Ovary (tissue), 9 donors: ENCODE results near the gene SLC35B4. TPM values are rescaled to one million over a fixed set of nuclear protein-coding genes. Genes with fewer than 3 reads are reported as not detected.

Experiments used
- DNase-seq, 5 donors: peaks; one replicate each; pipeline ENCODE4 v3.0.0-alpha.2; 2019 to 2020
- H3K27ac ChIP-seq, 2 donors: fragments of 200-600 bp; one replicate each; pipeline versions ENCODE4 v1.5.1 to v1.8.0; 2019 to 2022
- H3K27me3 ChIP-seq: fragments of 200-600 bp; one replicate; pipeline ENCODE4 v1.8.0; 2022
- H3K36me3 ChIP-seq: fragments of 200-600 bp; sonication (generic); one replicate; pipeline ENCODE4 v1.5.1; 2019
- H3K4me1 ChIP-seq: one replicate; pipeline ENCODE4 v1.8.1; 2013; ENCODE audit warnings: mild to moderate bottlenecking, moderate library complexity; ENCODE audit not compliant: insufficient read depth
- H3K4me3 ChIP-seq: fragments of 200-600 bp; sonication (generic); one replicate; pipeline ENCODE4 v1.5.1; 2017
- H3K9me3 ChIP-seq, 2 donors: fragments of 200-600 bp in 1 of 2; sonication (generic) in 1 of 2; one replicate each; pipeline versions ENCODE4 v1.5.1 to v1.8.1; 2013 to 2019; ENCODE audit warnings: mild to moderate bottlenecking in 1 of 2, moderate library complexity in 1 of 2
- CTCF ChIP-seq, 3 donors: fragments of 450-650 bp in 2 of 3; fragments of 200-600 bp in 1 of 3; IDR thresholded peaks; one replicate each; pipeline versions ENCODE4 v1.5.1 to v1.8.0; 2016 to 2022; ENCODE audit warnings: antibody characterized with exemption in 3 of 3, mild to moderate bottlenecking in 1 of 3
- EP300 ChIP-seq: sonication (generic); formaldehyde crosslinking; IDR thresholded peaks from one replicate; pipeline ENCODE4 v1.6.1; 2017; ENCODE audit warnings: antibody characterized with exemption
- POLR2A ChIP-seq: fragments of 450-650 bp; IDR thresholded peaks from one replicate; pipeline ENCODE4 v1.6.1; 2017; ENCODE audit warnings: antibody characterized with exemption, mild to moderate bottlenecking, moderate library complexity
- WGBS, 3 donors: extraction: QIAGEN DNeasy Blood & Tissue Kit in 1 of 3; methylation state at CpG; one replicate each; pipeline versions ENCODE4 v1.1.5 to v1.1.7; 2013 to 2017; 5-methylcytosine and 5-hydroxymethylcytosine counted together
- intact Hi-C, 4 donors: fragments of 100-400 bp; cut with DNase I; formaldehyde crosslinking; loops; one replicate each; pipeline versions ENCODE4 v1.11.0 to v1.15.1; 2022 to 2023
- polyA plus RNA-seq, 2 donors: library from polyadenylated mRNA; stranded (reverse); fragments of 200-250 nt in 1 of 2; fragments of 350-450 nt in 1 of 2; fragmentation: Illumina TruSeq in 1 of 2; extraction: RNeasy Lipid Tissue Mini Kit (QIAGEN cat#74804) in 1 of 2; gene quantifications; one replicate each; pipeline ENCODE4 v1.2.3, GENCODE V29; 2013 to 2014
- total RNA-seq, 7 donors: library from RNA; depleted of rRNA in 2 of 7; stranded (reverse); fragments of >200 nt in 2 of 7; fragmentation: NEBNext Ultra II Directional in 3 of 7; extraction: Animal tissue kit (Norgen Biotek cat#: 25700) in 3 of 7; gene quantifications; one replicate each; pipeline versions ENCODE4 v1.1.0 to v1.2.4, GENCODE V29; 2016 to 2023
- donor health status: DM: no; HTN: no; CAD: no; lungs with moderate emphysema.
- donor health status: DM: no; HTN: no; CAD: no.
- donor health status: Bipolar disorder and iron deficiency.
- donor health status: DM: yes; HTN: yes; CAD: no.
- donor health status: DM: no; HTN: no; CAD: no.
- donor health status: DM: yes; HTN: yes; CAD: no.

Gene SLC35B4
- total and polyA plus RNA-seq, 9 donors, result 3.9 to 25.7 (median 15.7) TPM

GRCh38 chr7:134320201-134320600 is 3.5 kb upstream of the SLC35B4 start:
- intact Hi-C loops, result no loop called here
- 71 to 78% (median 75%) methylated on average over 5 of the region's 5 CpGs for WGBS, 3 donors
- no peak for DNase-seq

GRCh38 chr7:134318443-134318842 is 1.7 kb upstream of the SLC35B4 start:
- no peaks in the 10 kb centered on the region for H3K9me3 ChIP-seq
- TF ChIP-seq CTCF (IDR thresholded peaks at IDR 0.05), result no peak
- TF ChIP-seq POLR2A, result no peak
- no peak for TF ChIP-seq EP300
- no peak overlapping the region for H3K27ac ChIP-seq
- no peaks in the 10 kb centered on the region for H3K27me3 ChIP-seq
- intact Hi-C loops, result no loop called here
- H3K4me1 ChIP-seq, result no peaks in the 10 kb centered on the region
- H3K4me3 ChIP-seq, result no peak overlapping the region
- no peaks in the 10 kb centered on the region for H3K36me3 ChIP-seq
- no peak for DNase-seq

More at GRCh38 chr7:134320201-134320600, 3.5 kb upstream of the SLC35B4 start:
- Histone ChIP-seq H3K27ac (no peak overlapping the region), H3K4me3 (no peak overlapping the region), H3K27me3 (no peaks in the 10 kb centered on the region), H3K4me1 (no peaks in the 10 kb centered on the region), H3K36me3 (no peaks in the 10 kb centered on the region), H3K9me3 (no peaks in the 10 kb centered on the region)
- no peak for TF ChIP-seq POLR2A
- no peak for TF ChIP-seq EP300
- TF ChIP-seq CTCF (IDR thresholded peaks at IDR 0.05), result no peak

GRCh38 chr7:134317434-134317833 is 704 bp upstream of the SLC35B4 start:
- Histone ChIP-seq H3K4me3 (peak overlapping the region; percentile 91), H3K9me3 (no peaks in the 10 kb centered on the region), H3K36me3 (no peaks in the 10 kb centered on the region), H3K4me1 (no peaks in the 10 kb centered on the region), H3K27me3 (no peaks in the 10 kb centered on the region), H3K27ac (no peak overlapping the region)
- intact Hi-C loops, result no loop called here
- no peak for DNase-seq
- WGBS, 3 donors, result 69 to 73% (median 72%) methylated on average over 7 of the region's 7 CpGs
- TF ChIP-seq EP300 (no peak), CTCF (IDR thresholded peaks at IDR 0.05) (no peak), POLR2A (no peak)

GRCh38 chr7:134315679-134316538 is 821 bp downstream of the SLC35B4 start:
- Histone ChIP-seq H3K4me3 (peak overlapping the region; percentile 91), H3K36me3 (no peaks in the 10 kb centered on the region), H3K27me3 (no peaks in the 10 kb centered on the region), H3K27ac (peak overlapping the region; percentile 4 to 54), H3K4me1 (no peaks in the 10 kb centered on the region), H3K9me3 (no peaks in the 10 kb centered on the region)
- TF ChIP-seq EP300 (no peak), POLR2A (no peak)
- DNase-seq, result peak in 1 of 5 donors; percentile 15
- intact Hi-C loops, result no loop called here
- WGBS, 3 donors, result 19 to 21% (median 19%) methylated on average over 20 of the region's 20 CpGs

- TF ChIP-seq EP300 (no peak), CTCF (IDR thresholded peaks at IDR 0.05) (no peak), POLR2A (no peak)
- no peak overlapping the region for H3K4me3 ChIP-seq
- H3K27ac ChIP-seq, result no peak overlapping the region
- no peaks in the 10 kb centered on the region for H3K27me3 ChIP-seq
- H3K4me1 ChIP-seq, result no peaks in the 10 kb centered on the region
- no peaks in the 10 kb centered on the region for H3K36me3 ChIP-seq
- WGBS, 3 donors, result 20 to 45% (median 22%) methylated on average over 1 of the region's 1 CpG
- intact Hi-C loops, result no loop called here
- no peak for DNase-seq
- no peaks in the 10 kb centered on the region for H3K9me3 ChIP-seq
Measured at GRCh38 chr7:134313543-134313942, 3.2 kb downstream of the SLC35B4 start.
